HCT116 (cell line): ENCODE data around the gene DDX55.

ENCODE experiments used
- ATF3 ChIP-seq: IDR thresholded peaks from 2 replicates; pipeline ENCODE4 v1.6.1; 2012
- CBX3 ChIP-seq: IDR thresholded peaks from 2 replicates; pipeline ENCODE4 v1.6.1; 2012; ENCODE audit warnings: low read depth
- CTCF ChIP-seq, 3 experiments: fragments of 200-600 bp in 1 of 3; sonication (generic) in 1 of 3; IDR thresholded peaks in 2 of 3; conservative IDR thresholded peaks in 1 of 3; 2 replicates each; pipeline ENCODE4 v1.5.1; 2012 to 2017; ENCODE audit warnings: low read depth in 2 of 3, low read length in 2 of 3, antibody characterized with exemption in 1 of 3, borderline replicate concordance in 1 of 3, control low read depth in 1 of 3, mild to moderate bottlenecking in 1 of 3, mixed read lengths in 1 of 3, mixed run types in 1 of 3, moderate library complexity in 1 of 3; ENCODE audit not compliant: insufficient read depth in 1 of 3
- POLR2A ChIP-seq: IDR thresholded peaks from 2 replicates; pipeline ENCODE4 v1.7.0; 2011; ENCODE audit warnings: borderline replicate concordance; ENCODE audit not compliant: insufficient read depth, insufficient read length; ENCODE audit errors: extremely low read depth
- POLR2AphosphoS5 ChIP-seq: IDR thresholded peaks from 2 replicates; pipeline ENCODE4 v1.6.1; 2011; ENCODE audit warnings: mild to moderate bottlenecking, low read depth, low read length, moderate library complexity
- RAD21 ChIP-seq: IDR thresholded peaks from 2 replicates; pipeline ENCODE4 v1.6.1; 2012; ENCODE audit warnings: low read depth, mild to moderate bottlenecking
- REST ChIP-seq: IDR thresholded peaks from 2 replicates; pipeline ENCODE4 v1.6.1; 2012; ENCODE audit warnings: low read depth
- SP1 ChIP-seq: IDR thresholded peaks from 2 replicates; pipeline ENCODE4 v1.6.1; 2012; ENCODE audit warnings: low read depth
- SRF ChIP-seq: IDR thresholded peaks from 2 replicates; pipeline ENCODE4 v1.6.1; 2012; ENCODE audit warnings: low read depth
- TCF7L2 ChIP-seq: IDR thresholded peaks from 2 replicates; pipeline ENCODE4 v1.7.0; 2011; ENCODE audit warnings: borderline replicate concordance, inconsistent platforms; ENCODE audit not compliant: insufficient read depth, insufficient read length; ENCODE audit errors: extremely low read depth

GRCh38 chr12:123607756-123608155 lies 5.9 kb downstream of the DDX55 start:
- no peak for TF ChIP-seq CTCF (IDR thresholded peaks at IDR 0.05 in 2 of 3, conservative IDR thresholded peaks at IDR 0.05 in 1 of 3; ENCODE audit: borderline replicate concordance in 1 of 3, insufficient read depth in 1 of 3, low read depth in 2 of 3, low read length in 2 of 3)
- no peak for TF ChIP-seq SP1
- TF ChIP-seq REST, result no peak
- TF ChIP-seq TCF7L2, result no peak
- TF ChIP-seq SRF, result no peak
- no peak for TF ChIP-seq RAD21
- no peak for TF ChIP-seq POLR2AphosphoS5
- TF ChIP-seq POLR2A, result no peak
- no peak for TF ChIP-seq ATF3
- TF ChIP-seq CBX3, result no peak
